H1 (cell line): ENCODE results near the gene LPCAT3. TPM values are rescaled to one million over a fixed set of nuclear protein-coding genes. Genes with fewer than 3 reads are reported as not detected.

ENCODE experiments used
- ASH2L ChIP-seq: fragments of 200-600, 300-600 bp; sonication (generic); IDR thresholded peaks from one replicate; pipeline ENCODE4 v1.7.1; 2017; ENCODE audit warnings: low read length
- ATF3 ChIP-seq: IDR thresholded peaks from 2 replicates; pipeline ENCODE4 v1.6.1; 2011; ENCODE audit warnings: low read depth, mild to moderate bottlenecking, low read length; ENCODE audit not compliant: insufficient read depth
- BACH1 ChIP-seq: IDR thresholded peaks from 2 replicates; pipeline ENCODE4 v1.6.1; 2012; ENCODE audit warnings: low read length, improper control_type of control experiment
- BRCA1 ChIP-seq: IDR thresholded peaks from 2 replicates; pipeline ENCODE4 v1.6.1; 2012; ENCODE audit warnings: low read depth, low read length, improper control_type of control experiment
- CEBPB ChIP-seq: IDR thresholded peaks from 2 replicates; pipeline ENCODE4 v1.6.1; 2012; ENCODE audit warnings: low read depth, low read length
- E2F6 ChIP-seq: IDR thresholded peaks from 2 replicates; pipeline ENCODE4 v1.6.1; 2012; ENCODE audit warnings: inconsistent platforms
- EGR1 ChIP-seq: IDR thresholded peaks from 2 replicates; pipeline ENCODE4 v1.6.1; 2011; ENCODE audit warnings: low read depth, low read length, borderline replicate concordance
- HDAC2 ChIP-seq, 2 experiments: fragments of 300-600 bp in 1 of 2; sonication (generic) in 1 of 2; IDR thresholded peaks; 2 replicates each; pipeline ENCODE4 v1.6.1; 2011 to 2012; ENCODE audit warnings: low read depth in 2 of 2, low read length in 2 of 2, mild to moderate bottlenecking in 2 of 2, moderate library complexity in 2 of 2, borderline replicate concordance in 1 of 2, inconsistent platforms in 1 of 2
- JUND ChIP-seq: IDR thresholded peaks from 2 replicates; pipeline ENCODE4 v1.6.1; 2011; ENCODE audit warnings: mild to moderate bottlenecking, improper control_type of control experiment, low read length
- KDM1A ChIP-seq: fragments of 200-600, 300-600 bp; sonication (generic); IDR thresholded peaks from 2 replicates; pipeline ENCODE4 v1.7.1; 2016; ENCODE audit warnings: mild to moderate bottlenecking, low read length, borderline replicate concordance
- MAX ChIP-seq: IDR thresholded peaks from 2 replicates; pipeline ENCODE4 v1.6.1; 2012; ENCODE audit warnings: inconsistent platforms
- NRF1 ChIP-seq: IDR thresholded peaks from 2 replicates; pipeline ENCODE4 v1.6.1; 2011; ENCODE audit warnings: mild to moderate bottlenecking, low read depth, low read length, improper control_type of control experiment
- PHF8 ChIP-seq: fragments of 200-600 bp; sonication (generic); conservative IDR thresholded peaks from 2 replicates; pipeline ENCODE4 v1.7.1; 2012; ENCODE audit warnings: low read depth, mild to moderate bottlenecking, inconsistent platforms, low read length, moderate library complexity
- RBBP5 ChIP-seq: IDR thresholded peaks from 2 replicates; pipeline ENCODE4 v1.7.1; 2012; ENCODE audit warnings: low read depth, mild to moderate bottlenecking, inconsistent platforms, low read length, moderate library complexity, borderline replicate concordance
- RFX5 ChIP-seq: IDR thresholded peaks from 2 replicates; pipeline ENCODE4 v1.6.1; 2011; ENCODE audit warnings: low read depth, low read length, improper control_type of control experiment, borderline replicate concordance
- SIN3A ChIP-seq, 2 experiments: IDR thresholded peaks in 1 of 2; conservative IDR thresholded peaks in 1 of 2; 2 replicates each; pipeline ENCODE4 v1.6.1; 2011 to 2012; ENCODE audit warnings: low read length in 2 of 2, improper control_type of control experiment in 1 of 2, low read depth in 1 of 2, mild to moderate bottlenecking in 1 of 2
- SP2 ChIP-seq: IDR thresholded peaks from 2 replicates; pipeline ENCODE4 v1.6.1; 2012; ENCODE audit warnings: mild to moderate bottlenecking, low read length, inconsistent platforms
- SRF ChIP-seq: IDR thresholded peaks from 2 replicates; pipeline ENCODE4 v1.6.1; 2011; ENCODE audit warnings: mild to moderate bottlenecking, low read depth, low read length, moderate library complexity
- TAF1 ChIP-seq: IDR thresholded peaks from 2 replicates; pipeline ENCODE4 v1.6.1; 2011; ENCODE audit warnings: mild to moderate bottlenecking, low read depth, low read length
- TCF12 ChIP-seq: IDR thresholded peaks from 2 replicates; pipeline ENCODE4 v1.6.1; 2011; ENCODE audit warnings: low read depth, mild to moderate bottlenecking, low read length
- TEAD4 ChIP-seq: IDR thresholded peaks from 2 replicates; pipeline ENCODE4 v1.6.1; 2012; ENCODE audit warnings: low read depth, low read length, inconsistent platforms, mixed read lengths
- ZNF274 ChIP-seq: IDR thresholded peaks from 2 replicates; pipeline ENCODE4 v1.7.0; 2012; ENCODE audit warnings: low read length, borderline replicate concordance; ENCODE audit errors: extremely low read depth
- polyA plus RNA-seq, 7 experiments: library from polyadenylated mRNA; depleted of rRNA in 3 of 7; stranded (reverse) in 5 of 7; unstranded in 2 of 7; fragments of >200 nt in 5 of 7; fragments of 200-250 nt in 2 of 7; gene quantifications; 1 replicate in 5 of 7; 2 replicates in 1 of 7; 4 replicates in 1 of 7; pipeline versions ENCODE4 v1.2.1 to v1.2.3, GENCODE V29; 2011 to 2013; ENCODE audit warnings: missing spikeins in 2 of 7, mixed read lengths in 2 of 7
- total RNA-seq: library from RNA; stranded (reverse); fragmentation: NEBNext Ultra II Directional; extraction: Animal tissue kit (Norgen Biotek cat#: 25700); gene quantifications from 2 replicates; pipeline ENCODE4 v1.2.1, GENCODE V29; 2021

The LPCAT3 gene
- total and polyA plus RNA-seq, 2 of the 8 experiments (the other 6 are each of a cell fraction or from before 2014, with no cell fraction given), result 55.8 to 70.4 TPM

GRCh38 chr12:6937481-6938352 lies 80.6 kb downstream of the LPCAT3 start (continued):
- TF ChIP-seq TEAD4 (peak; percentile 87), RFX5 (no peak), ASH2L (peak; percentile 68), HDAC2 (IDR thresholded peaks at IDR 0.05; ENCODE audit: borderline replicate concordance in 1 of 2, low read depth in 2 of 2, low read length in 2 of 2) (peak in 1 of 2 experiments; percentile 27; a peak in 2 of 4 replicates), ATF3 (no peak), BRCA1 (peak; percentile 81), EGR1 (peak; percentile 86; the same call in 1 of the 2 replicates), MAX (peak; percentile 95), RBBP5 (peak; percentile 40; the same call in 1 of the 2 replicates), CEBPB (no peak), E2F6 (peak; percentile 82), SP2 (peak; percentile 19; the same call in 1 of the 2 replicates), TAF1 (peak; percentile 83), TCF12 (0 out of 2 replicates have a peak, but pooled peaks have one; percentile 68), BACH1 (peak; percentile 86), KDM1A (no peak), PHF8 (peak; percentile 76), JUND (peak; percentile 49; the same call in 1 of the 2 replicates), SIN3A (conservative IDR thresholded peaks at IDR 0.05 in 1 of 2, IDR thresholded peaks at IDR 0.05 in 1 of 2; ENCODE audit: low read depth in 1 of 2, low read length in 2 of 2) (peak in 1 of 2 experiments; percentile 84; a peak in 2 of 4 replicates), SRF (peak; percentile 67), NRF1 (no peak), ZNF274 (no peak)
